Stimulated activated CD8-positive, alpha-beta memory T cell treated with anti-CD3 and anti-CD28 coated beads, Interleukin-2, amount 100 ng/mL, for 1 hour (primary cell): Measurements from ENCODE around the gene SERGEF.

Source experiments
- DNase-seq, 2 donors: peaks; one replicate each; pipeline ENCODE4 v3.0.0-alpha.2; 2020; ENCODE audit warnings: low read depth in 2 of 2

The SERGEF gene

GRCh38 chr11:17770917-17771316 is 241.9 kb downstream of the SERGEF start:
- DNase-seq = no peak

DNA sequence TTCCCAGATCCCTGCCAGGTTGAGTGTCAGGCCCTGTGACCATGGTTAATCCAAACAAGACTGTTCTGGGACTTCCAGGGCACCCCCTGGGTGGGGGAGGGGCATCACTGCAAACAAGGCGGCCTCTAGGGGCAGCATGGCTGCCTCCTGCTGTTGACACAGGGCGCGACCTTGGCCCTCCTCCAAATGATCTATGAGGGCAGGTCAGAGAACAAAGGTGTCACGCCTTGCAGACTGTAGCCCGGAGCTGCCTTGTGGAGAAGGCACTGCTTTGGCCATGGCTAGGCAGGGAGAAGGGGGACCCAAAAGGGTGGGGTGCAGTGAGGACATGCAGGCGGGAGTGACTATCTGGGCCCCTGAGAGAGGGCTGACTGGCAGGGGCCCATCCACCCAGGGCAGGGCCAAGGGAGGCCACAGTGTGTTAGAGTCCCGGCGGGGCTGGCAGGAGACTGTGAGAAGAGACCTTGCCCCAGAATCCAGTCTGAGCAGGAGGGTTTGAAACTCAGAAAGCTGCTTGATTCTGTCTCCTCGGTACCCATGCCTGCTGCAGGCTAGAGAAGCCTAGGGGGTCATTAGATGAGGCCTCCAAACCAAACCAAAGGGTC is 242.7 kb downstream of the SERGEF start:
- DNase-seq = no peak

DNA sequence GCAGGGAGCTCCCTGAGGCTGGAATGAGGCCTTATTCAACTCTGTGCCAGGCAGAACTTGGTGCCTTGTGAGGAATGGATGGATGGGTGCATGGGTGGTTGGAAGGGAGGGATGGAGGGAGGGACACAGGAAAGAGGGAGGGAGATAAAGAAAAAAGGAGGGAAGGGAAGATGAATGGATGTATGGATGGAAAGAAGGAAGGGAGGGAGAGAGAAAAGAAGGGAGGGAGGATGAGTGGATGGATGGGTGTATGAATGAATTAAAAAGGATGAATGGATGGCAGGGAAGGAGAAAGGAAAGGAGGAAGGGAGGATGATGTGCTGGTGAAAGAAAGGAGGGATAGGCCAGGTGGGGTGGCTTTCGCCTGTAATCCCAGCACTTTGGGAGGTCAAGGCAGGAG is 243.6 kb downstream of the SERGEF start:
- DNase-seq = no peak

DNA sequence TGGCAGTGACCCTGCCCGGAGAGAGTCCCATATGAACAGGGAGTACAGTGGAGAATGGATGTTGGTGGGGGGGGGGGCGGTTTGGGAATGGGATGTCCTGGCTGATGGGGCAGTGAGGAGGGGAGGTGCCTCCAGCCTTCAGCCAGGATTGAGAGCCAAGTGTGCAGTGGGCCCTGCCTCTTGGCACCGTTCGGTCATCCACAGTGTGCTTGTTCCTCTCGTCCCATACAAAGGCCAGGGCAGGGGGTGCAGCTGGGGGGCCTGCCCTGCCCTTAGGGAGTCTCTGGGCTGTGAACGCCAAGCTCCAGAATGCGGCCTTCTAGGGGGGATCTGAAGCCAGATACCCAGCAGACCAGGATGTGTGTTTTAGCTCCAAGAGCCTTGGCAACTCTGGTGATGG is 244.3 kb downstream of the SERGEF start:
- no peak for DNase-seq

DNA sequence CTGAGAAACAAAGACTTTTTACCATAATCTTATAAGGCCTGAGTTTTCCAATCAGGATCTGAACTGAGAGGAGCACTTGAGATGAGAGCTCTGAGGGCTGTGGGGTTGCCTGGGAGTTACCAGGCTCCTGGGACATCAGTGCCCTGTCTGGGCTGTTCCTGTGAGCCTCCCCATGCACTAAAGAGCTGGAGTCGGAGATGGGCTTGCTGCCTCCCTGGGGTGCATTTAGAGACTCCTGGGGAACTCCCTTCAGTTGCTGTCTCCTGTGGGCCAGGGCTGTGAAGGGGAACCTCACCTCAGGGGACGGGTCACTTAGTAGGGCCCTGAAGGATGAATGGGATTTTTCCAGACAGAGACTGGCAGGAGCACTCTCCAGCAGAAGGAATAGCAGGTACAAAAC is 244.9 kb downstream of the SERGEF start:
- no peak for DNase-seq

DNA sequence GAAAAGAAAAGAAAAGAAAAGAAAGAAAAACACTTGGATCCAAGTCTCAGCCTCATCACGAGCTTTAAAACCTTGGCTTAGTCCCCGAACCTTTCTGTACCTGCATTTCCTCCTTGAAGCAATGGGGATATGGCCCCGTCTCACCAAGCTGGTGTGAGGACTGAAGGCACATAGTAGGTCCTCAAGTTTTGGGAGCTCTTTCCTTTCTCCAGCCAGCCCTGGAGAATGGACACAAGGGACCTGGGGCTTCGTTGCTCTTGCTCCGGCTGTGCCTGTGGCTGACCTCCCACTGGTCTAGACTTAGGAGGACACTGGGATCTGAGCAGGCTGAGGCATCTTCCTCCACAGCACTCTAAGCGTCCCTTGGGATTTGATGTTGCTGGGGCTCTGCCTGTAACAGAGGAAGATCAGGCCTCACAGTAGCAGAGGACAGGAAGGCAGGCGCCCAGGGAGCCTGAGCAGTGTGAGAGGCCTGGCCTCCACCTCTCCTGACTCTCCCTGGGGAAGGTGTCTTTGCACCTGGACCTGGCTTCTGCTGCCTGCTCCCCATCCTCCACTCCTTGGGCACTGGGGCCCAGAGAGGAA is 245.5 kb downstream of the SERGEF start:
- no peak for DNase-seq

- DNase-seq = no peak
Measured at GRCh38 chr11:17766590-17766989, 246.3 kb downstream of the SERGEF start.

GRCh38 chr11:17766073-17766359 is 246.8 kb downstream of the SERGEF start:
- DNase-seq = no peak

GRCh38 chr11:17765356-17766072 is 247.3 kb downstream of the SERGEF start:
- no peak for DNase-seq

GRCh38 chr11:17764446-17765218 is 248.2 kb downstream of the SERGEF start:
- no peak for DNase-seq

DNA sequence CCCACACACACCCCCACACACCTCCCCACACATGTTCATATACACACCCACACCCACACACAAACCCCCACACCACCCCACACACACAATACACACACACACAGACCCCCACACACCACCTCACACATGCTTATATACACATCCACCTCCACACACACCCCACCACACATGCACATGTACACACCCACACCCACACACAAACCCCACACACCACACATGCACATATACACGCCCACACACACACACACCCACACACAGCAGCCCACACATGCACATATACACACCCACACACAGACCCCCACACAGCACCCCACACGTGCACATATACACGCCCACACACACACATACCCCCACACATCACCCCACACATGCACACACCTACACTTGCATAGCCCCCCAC is 249.1 kb downstream of the SERGEF start:
- DNase-seq = no peak

- DNase-seq = no peak
Measured at GRCh38 chr11:17763244-17763643, 249.6 kb downstream of the SERGEF start.

- DNase-seq = no peak
Measured at GRCh38 chr11:17762309-17762974, 250.4 kb downstream of the SERGEF start.

- no peak for DNase-seq
Measured at GRCh38 chr11:17760102-17761029, 252.5 kb downstream of the SERGEF start.

DNA sequence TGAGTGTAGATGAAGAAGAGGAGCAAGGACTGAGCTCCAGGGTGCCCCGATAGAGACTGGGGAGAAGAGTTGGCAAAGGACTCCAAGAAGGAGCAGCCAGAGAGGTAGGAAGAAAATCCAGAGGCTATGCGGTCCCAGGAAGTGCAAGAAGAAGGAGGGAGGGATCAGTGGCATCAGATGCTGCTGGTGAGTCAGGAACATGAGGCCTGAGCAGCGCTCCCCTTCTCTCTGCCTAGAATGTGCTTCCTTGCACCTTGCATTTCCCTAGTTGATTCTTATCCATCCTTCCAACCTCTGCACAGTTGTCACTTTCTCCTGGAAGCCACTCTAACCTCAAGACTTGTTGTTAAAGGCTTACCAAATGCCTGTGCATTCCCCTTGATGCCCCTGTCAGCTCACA is 257.0 kb downstream of the SERGEF start:
- DNase-seq = no peak

GRCh38 chr11:17753641-17754040 is 259.2 kb downstream of the SERGEF start:
- DNase-seq = no peak

DNA sequence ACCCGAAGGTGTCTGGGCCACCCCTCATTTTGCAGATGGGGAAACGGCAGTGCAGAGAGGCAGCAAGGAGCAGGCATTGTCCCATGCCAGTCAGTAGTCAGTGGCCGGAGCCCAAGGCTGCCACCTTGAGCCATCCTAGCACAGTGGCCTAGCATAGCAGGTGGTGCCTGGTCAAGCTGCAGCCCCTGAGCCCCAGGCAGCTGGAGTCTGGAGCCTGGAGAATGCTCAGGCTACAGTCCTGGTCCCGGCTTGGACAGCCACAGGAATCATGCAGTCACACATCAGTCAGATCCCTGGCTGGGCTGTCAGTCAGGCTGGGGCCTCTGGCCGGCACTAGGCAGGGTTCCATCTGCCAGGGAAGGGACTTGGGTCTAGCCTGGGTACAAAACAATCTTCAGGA is 259.7 kb downstream of the SERGEF start:
- DNase-seq = no peak

DNA sequence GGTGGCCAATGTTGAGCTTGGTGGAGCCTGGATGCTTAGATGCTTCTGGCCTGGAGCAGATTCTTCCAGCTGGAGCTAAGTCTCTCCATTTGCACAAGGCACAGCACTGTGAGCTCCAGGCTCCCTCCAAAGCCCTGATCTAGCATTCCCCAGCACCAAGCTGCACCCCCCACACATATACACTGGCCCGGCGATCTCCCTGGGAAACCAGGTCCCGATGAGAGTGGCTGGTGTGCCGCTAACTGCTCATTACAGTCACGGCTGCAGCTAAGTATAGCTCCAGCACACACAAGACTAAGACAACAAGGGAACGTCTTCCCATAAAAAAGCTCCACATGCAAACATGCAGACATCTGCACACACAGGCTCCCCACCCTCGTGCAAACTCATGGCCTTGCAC is 260.7 kb downstream of the SERGEF start:
- DNase-seq = no peak

DNA sequence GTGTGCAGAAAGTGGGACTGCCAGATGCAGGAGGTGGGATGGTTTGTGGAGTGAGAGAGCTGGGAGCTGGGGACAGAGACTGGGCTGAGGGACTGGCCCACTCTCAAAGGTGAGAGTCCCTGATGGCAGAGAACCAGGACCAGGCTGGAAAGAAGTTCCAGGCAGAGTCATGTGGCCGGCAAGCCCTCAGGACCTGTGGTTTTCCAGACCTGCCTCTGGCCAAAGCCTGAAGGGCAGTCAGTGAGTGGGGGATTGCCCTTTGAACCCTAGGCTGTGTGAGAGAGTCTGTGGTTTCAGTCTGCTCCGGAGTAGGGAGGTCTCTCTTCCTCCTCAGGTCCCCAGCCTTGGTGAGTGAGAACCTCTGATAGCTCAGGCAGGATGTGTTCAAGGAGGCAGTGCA is 261.3 kb downstream of the SERGEF start:
- no peak for DNase-seq

DNA sequence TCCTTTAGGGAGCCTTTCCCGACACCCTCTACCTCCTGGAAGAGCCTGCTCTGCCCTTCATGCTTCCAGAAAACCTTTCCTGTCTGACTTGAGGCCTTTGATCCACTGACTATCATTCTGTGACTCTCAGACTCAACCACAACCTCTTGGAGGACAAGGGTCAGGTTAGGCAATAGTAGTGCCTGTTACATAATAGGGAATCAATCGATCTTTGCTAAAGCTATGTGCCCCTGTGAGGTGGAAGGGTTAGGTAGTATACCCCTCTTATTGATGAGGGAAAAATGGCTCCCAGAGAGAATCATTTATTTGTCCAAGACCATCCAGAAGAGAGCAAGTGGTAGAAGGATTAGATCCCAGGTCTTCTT is 262.1 kb downstream of the SERGEF start:
- DNase-seq = no peak
